CD4-positive, alpha-beta T cell treated with Interleukin-17A for 1 hour (primary cell): ENCODE data around the gene CIZ1.
"Not testable (repeated sequence)": the region's sequence is repeated elsewhere in the genome, so short reads cannot be mapped to it uniquely, and the experiment has no call there.

Experiments
- DNase-seq: peaks from one replicate; pipeline ENCODE4 v3.0.0-alpha.2; 2020

Gene CIZ1

DNA sequence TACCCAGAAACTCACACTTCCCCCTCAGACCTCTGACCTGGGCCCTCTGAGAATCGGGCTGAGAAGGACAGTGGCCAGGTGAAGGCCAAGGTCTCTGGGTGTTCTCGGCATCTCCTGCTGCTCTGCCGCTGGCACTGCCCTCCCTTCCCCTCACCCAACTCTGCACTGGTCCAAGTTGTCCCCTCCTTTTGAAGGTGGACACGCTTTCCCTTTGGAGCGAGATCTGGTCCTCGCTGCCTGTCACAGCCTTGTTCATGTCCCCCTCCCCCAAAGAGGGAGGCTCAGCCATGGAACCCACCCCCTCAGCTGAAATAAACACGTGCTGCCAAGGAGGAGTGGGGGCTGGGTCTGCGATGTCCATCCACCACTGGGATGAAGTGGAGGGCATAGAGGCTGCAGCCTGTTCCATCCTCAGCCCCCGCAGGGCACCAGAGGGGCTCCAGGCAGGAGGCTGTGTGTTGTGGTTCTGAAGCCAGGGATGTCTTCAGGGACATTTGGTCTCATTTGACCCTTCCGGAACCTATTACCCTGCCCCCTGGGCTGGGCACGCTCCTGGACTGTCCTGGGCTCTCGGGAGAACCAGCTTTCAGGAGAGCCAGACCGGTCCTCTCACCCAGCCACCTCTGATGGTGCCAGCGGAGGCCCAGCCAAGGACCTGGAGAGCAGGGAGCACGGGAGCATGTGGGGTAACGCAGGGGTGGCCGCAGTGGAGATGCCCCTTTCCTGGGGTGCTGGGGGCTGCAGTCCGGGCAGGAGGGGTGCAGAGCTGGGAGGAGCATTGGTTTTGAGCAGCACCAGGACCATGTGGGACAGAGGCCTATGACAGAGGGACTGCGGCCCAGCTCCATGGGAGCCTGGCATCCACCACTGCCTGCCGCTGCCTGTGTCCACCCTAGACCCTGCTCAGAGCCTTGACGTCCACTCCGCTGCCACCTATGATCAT is 46.9 kb downstream of the CIZ1 start:
- DNase-seq, result no peak

DNA sequence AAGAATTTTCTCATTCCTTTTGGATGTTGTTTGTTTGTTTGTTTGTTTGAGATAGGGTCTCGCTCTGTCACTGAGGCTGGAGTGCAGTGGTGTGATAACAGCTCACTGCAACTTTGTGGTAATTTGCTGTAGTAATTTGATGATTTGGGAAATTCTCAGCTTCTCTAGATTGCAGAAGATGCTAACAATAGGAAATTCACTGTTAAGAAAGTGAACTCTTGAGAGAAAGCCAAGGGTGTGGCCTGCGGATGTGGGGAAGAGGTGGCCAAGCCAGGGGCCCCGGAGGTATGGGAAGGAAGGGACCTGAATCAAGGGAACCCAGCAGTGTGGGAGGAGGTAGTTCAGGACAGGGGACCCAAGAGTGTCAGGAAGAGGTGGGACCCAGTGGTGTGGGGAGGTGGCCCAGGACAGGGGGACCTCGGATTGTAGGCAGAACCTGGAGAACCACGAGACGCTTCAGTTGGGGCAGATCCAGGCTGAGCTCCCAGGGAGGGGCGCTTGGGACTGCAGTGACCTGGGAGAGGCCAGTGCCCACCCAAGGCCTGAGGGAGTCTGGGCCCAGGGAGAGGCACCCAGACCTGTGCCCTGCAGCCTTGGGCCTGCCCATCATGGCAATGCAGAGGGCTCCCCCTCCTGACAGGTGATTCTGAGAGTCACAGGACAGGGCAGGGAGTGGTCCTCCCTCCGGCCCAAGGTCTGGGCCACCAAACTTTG is 47.7 kb downstream of the CIZ1 start:
- DNase-seq, result no peak

DNA sequence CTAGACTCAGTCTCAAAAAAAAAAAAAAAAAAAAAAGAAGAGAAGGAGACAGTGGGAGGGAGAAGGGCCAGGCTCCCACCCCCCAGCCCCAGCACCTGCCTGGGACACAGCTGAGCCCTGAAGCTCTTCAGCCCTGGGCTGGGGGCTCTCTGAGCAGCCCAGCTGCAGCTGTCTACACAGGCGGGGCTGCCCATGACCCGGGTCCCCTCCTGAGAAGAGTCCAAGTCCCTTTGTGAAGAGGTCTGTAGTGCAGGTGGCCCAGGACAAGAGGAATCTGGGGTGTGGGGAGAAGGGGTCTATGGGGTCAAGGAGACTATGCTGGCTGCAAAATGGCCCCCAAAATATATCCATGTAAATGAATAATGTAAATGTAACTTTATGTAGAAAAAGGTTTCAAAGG is 48.8 kb downstream of the CIZ1 start:
- DNase-seq, result no peak

GRCh38 chr9:128142061-128142460 is 49.3 kb downstream of the CIZ1 start:
- no peak for DNase-seq

GRCh38 chr9:128141604-128142003 is 49.8 kb downstream of the CIZ1 start:
- no peak for DNase-seq

DNA sequence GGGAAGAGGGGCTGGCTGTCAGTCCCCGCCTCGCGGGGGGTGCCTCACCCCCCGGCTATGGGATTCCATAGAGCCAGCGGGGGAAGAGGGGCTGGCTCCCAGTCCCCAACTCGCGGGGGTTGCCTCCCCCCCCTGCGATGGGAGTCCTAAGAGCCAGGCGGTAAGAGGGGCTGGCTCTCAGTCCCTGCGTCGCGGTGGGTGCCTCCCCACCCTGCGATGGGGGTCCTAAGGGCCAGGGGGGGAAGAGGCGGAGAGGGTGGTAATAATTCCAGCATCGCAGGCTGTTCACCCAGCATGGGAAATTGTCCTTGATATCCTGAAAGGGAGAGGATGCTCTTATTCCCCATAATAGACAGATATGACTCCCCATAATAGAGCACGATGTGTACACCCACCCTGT is 51.8 kb downstream of the CIZ1 start:
- DNase-seq, result no peak

DNA sequence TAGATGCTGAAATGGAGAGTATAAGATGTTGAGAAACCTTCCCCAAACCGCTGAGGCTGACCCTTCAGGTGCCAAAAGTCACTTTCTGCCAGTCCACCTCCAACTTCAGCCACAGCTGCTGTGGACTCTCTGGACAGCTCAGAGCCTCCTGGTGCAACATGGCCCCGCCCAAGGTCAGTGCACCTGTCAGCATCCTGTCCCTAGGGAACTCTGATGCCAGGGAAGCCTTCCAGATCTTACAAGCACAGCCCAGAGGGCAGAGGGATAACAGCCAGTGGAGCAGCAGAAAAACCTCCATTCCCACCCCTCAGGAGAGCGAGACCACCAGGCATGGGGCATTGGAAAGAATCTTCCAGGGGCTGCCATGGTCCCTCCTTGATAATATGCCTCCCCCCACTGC is 53.4 kb downstream of the CIZ1 start:
- no peak for DNase-seq

- DNase-seq, result no peak
Observed at GRCh38 chr9:128136816-128137793, 54.3 kb downstream of the CIZ1 start.

- not testable (repeated sequence) for DNase-seq
Observed at GRCh38 chr9:128135561-128135960, 55.8 kb downstream of the CIZ1 start.

DNA sequence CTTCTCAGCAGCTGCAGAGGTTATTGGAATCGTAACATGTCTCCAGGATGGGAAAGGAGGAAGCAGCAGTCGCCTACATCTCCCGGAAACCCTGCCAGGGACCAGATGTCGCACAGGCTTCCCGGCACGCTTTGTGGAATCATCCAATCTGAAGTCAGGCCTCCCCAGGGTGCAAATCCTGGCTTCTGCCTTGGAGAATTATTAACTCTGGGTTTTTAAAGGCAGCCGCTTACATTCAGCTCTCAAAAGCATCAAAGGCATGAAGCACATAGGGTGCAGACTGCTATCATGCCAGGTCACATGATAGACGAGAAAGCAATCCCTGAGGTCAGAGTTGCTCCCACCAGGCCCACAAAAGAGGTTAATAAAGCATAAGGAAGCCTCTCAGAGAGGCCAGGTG is 59.2 kb downstream of the CIZ1 start:
- DNase-seq, result not testable (repeated sequence)

- not testable (repeated sequence) for DNase-seq
Observed at GRCh38 chr9:128131346-128131745, 60.0 kb downstream of the CIZ1 start.

- DNase-seq, result not testable (repeated sequence)
Observed at GRCh38 chr9:128130651-128131050, 60.7 kb downstream of the CIZ1 start.

DNA sequence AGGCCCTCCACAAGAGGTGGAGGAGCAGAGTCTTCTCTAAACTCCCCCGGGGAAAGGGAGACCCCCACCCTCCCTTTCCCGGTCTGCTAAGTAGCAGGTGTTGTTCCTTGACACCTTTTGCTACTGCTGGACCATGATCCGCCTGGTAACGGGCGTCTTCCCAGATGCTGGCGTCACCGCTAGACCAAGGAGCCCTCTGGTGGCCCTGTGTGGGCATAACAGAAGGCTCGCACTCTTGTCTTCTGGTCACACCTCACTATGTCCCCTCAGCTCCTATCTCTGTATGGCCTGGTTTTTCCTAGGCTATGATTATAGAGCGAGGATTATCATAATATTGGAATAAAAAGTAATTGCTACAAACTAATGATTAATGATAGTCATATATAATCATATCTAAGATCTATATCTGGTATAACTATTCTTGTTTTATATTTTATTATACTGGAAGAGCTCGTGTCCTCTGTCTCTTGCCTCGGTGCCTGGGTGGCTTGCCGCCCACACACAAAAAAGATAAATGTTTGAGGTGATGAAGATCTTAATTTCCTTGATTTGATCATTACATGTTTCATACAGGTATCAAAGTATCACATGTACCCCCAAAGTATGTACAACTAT is 61.3 kb downstream of the CIZ1 start:
- peak; percentile 65 for DNase-seq

- DNase-seq, result no peak
Observed at GRCh38 chr9:128128836-128129590, 62.4 kb downstream of the CIZ1 start.

DNA sequence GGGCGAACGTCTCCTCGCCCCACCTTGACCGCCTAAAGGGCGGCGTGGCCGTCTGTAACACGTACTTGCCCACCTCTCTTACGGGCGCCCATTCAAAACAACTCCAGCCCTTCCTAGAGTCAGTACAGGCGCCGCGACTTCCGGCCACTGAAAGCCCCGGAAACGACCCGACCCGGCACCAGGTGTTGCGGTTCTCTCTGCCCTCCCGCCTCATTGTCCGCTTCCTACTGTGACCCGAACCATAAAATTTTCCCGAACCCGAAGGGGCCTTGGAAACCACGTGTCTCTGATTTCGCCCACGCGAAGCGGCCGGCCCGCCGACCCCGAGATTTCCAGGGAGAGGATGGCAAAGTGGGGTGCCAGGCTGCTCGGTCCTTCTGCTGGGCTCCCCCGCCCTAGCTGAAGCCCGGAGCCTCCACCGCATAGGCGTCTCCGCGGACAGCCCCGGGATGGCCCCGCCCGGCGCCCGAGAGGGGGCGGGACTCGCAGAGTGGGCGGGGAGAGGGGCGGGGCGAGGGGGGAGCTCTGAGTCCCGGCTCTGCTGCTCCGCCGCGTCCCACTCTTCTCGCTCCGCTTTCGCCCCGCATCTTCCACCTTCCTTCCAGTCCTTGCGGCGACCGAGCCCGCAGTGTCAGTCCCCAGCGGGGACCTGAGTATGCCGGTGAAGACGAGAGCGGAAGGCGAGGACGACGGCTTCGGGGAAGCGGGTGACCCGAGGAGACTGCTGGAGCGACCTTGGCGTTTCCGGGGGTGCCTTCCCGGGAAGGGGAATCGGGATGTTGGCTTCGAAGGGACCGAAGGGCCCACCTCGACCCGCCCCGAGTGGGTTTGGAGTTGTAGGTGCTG is 63.2 kb downstream of the CIZ1 start:
- peak; percentile 93 for DNase-seq

DNA sequence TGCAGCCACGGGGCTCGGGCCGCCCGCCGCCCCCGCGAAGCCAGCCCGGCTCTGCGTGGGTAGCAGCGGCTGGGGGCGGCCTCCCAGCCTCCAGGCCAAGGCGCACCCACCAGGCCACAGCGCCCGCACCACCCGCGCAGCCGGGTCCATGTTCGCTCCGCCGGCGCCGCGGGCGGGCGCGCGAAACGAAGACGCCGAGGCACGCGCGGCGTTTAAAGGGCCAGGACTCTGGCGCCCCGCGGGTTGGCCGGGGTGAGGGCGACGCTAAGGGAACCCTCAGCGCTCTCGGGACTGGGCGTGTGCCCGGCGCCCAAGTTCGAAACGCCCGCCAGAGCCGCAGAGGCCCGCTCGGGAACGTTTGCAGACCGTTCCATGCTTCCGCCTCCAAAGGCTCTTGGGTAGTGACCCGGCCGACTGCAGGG is 63.8 kb downstream of the CIZ1 start, which contains the start of gene PTGES2:
Gene PTGES2, minus strand, starts transcription at position 162 of the 422 bp plus-strand sequence. Its CDS starts 12 bp downstream, at position 150.
- peak; percentile 85 for DNase-seq

- no peak for DNase-seq
Observed at GRCh38 chr9:128125580-128126354, 65.6 kb downstream of the CIZ1 start.

GRCh38 chr9:128124873-128125579 is 66.3 kb downstream of the CIZ1 start:
- DNase-seq, result peak; percentile 57

DNA sequence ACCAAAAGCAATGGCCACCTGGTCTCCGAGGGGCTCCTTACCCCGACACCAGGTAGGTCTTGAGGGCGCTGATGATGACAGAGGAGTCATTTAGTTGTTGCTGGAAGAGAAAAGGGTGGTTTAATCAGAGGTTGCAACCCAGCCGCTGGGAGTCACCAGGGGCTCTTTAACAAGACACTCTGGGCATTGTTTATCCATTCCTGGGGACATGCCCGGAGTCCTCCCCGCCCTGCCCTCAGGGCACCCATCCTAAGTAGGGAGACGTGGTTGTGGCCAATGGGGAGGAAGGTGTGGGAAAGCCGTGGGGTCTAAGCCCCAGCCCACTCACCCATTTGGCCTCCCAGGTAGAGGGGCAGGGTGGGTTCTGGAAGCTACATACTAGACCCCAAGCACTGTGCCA is 66.9 kb downstream of the CIZ1 start:
- DNase-seq, result no peak
